C4-2B (cell line): ENCODE data around the gene WDR93.
A peak's percentile ranks its signal among the peaks of the same experiment; 100 is the strongest.

Experiments used
- H3K27ac ChIP-seq: fragments of 450-650 bp; 2 replicates; pipeline ENCODE4 v1.5.1; 2017
- ZFX ChIP-seq: fragments of 450-650 bp; IDR thresholded peaks from 2 replicates; pipeline ENCODE4 v1.6.1; 2017
- TF ChIP-seq, protein P1 (sequence below): fragments of 450-650 bp; conservative IDR thresholded peaks from 2 replicates; pipeline ENCODE4 v1.5.1; 2017; ENCODE audit warnings: mild to moderate bottlenecking

Gene WDR93

DNA sequence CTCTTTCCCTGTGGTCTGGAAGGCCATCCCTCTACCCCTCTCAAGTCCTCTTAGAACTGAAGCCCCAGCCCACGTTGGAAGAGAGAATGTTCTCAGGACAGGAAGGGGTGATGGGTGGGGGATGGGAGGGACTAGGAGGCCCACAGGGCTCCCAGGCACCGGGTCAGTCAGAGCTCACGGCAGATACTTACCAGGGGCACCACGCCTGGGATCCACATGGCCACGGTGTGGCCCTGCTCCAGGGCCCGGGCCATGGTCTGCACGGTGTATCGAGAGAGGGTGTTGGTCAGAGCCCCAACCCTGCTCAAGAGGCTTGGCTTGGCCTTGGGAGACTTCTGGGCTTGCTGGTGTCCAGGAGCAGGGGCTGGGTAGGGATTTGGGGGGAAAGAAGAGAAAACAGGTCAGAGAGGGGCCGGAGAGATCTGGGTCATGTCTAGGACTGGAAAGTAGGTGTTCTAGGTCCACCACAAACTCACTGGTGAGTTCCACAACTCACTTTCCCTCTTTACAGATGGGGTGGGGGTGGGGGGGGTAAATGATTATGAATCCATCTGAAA lies 21.2 kb upstream of the WDR93 start:
- H3K27ac ChIP-seq = no peak overlapping the region

DNA sequence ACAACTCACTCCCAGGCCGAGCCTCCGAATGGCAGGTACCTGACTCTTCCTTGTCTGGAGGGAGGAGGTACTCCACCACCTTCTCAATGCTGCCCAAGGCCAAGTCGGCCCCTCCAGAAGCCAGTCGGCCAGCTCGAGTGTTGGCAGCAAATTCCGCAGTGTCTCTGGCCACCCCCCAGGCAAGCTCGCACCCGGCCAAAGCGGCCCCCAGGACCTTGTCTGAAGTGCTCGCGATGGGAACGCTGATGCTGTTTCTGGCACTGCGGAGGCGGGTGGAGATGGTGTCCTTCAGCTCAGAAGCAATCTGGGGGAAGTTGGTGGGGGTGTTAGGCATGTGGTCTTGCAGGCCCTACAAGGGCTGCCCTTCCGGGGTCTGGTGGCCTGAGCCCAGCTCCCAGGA lies 20.7 kb upstream of the WDR93 start:
- no peak for TF ChIP-seq ZFX
- no peak overlapping the region for H3K27ac ChIP-seq

More for the DNA sequence above, 21.2 kb upstream of the WDR93 start:
- no peak for TF ChIP-seq ZFX
- TF ChIP-seq, protein P1, sequence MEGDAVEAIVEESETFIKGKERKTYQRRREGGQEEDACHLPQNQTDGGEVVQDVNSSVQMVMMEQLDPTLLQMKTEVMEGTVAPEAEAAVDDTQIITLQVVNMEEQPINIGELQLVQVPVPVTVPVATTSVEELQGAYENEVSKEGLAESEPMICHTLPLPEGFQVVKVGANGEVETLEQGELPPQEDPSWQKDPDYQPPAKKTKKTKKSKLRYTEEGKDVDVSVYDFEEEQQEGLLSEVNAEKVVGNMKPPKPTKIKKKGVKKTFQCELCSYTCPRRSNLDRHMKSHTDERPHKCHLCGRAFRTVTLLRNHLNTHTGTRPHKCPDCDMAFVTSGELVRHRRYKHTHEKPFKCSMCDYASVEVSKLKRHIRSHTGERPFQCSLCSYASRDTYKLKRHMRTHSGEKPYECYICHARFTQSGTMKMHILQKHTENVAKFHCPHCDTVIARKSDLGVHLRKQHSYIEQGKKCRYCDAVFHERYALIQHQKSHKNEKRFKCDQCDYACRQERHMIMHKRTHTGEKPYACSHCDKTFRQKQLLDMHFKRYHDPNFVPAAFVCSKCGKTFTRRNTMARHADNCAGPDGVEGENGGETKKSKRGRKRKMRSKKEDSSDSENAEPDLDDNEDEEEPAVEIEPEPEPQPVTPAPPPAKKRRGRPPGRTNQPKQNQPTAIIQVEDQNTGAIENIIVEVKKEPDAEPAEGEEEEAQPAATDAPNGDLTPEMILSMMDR = no peak

DNA sequence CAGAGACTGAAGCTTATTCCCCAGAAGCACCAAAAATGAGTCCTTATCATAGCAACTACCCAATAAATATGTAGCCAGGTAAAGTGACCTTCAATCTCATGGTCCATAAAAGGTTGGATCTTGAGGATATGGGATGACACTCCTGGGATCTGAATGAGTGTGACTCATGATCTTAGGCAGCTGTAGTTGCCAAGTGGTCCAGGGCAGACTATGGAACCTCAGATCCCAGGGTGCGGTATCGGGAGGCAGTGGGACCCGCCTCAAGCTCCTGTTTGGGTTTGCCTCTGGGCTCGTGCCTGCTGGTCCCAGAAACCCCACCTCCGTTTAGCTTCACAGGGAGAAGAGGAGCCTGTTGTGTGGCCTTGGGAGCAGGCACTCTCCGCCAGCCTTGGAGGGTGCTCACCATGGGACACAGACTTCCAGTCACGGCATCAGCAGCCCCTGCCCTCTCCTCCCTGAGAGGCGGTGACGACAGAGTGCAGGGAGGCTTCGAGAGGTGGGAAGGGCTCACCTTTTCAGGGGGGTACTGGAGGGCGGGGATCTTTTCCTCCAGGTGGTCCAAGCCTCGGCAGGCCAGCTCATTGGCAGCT lies 19.5 kb upstream of the WDR93 start:
- no peak overlapping the region for H3K27ac ChIP-seq
- TF ChIP-seq, protein P1 = no peak
- TF ChIP-seq ZFX = no peak

DNA sequence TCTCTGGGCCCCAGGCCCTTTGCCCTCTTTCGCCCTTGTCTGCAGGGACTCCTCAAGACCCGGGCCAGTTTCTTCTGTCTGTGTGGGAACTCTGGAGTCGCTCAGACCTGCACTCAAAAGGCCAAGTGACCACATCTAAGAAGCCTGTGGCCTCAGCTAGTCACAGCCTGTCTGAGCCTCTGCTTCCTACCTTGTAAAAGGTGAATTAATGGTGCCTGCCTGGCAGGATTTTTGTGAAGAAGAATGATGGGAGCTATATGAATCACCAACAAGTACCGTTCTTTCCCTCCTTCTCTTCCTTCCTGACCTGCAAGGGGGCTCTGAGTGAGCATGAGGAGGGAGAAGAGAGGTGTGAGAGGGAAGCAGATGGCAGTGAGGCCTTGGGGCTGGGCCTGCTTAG lies 18.9 kb upstream of the WDR93 start:
- TF ChIP-seq, protein P1 = no peak
- no peak for TF ChIP-seq ZFX
- H3K27ac ChIP-seq = no peak overlapping the region

DNA sequence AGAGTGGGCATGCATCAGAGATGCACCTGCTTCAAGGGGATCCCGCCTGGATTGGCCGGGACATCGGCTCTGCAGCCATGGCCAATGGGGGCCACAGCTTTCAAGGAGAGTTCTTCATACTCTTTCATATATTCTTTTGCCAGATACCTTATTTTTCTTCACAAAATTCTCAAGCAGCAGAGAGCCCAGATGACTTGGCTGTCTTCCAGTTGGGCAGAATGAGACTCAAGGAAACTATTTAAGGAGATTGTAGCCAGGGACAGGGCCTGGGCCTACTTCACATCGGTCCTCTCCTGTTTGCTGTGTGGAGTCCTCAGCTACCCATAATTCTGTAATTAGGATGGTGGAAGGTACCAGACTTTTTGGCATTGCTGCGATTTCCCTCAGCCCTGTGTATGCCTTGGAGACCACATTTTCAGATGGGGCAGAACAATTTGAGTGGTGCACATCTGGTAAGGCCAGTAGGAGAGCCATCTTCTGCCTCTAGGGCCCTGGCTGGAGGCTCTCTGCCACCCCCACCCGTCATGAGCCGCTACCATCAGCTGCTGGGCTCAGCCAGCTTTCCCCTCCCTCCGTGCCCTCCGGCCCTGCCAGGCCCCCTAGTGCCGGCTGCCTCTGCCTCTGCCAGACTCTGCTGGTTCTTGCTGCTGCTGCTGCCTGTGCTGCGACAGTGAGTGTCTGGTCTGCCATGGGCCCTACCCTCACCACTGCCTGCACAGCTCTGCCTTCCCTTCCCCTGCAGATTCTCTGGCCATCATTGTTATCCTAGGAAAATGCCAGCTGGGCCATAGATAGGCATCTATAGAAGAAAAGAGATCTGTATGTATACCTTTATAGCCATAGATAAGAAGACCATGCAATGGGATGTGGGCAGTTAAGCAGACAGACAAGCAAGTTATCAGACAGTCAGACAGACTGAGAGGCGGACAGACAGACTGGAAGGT lies 18.1 kb upstream of the WDR93 start:
- TF ChIP-seq, protein P1 = no peak
- TF ChIP-seq ZFX = no peak

DNA sequence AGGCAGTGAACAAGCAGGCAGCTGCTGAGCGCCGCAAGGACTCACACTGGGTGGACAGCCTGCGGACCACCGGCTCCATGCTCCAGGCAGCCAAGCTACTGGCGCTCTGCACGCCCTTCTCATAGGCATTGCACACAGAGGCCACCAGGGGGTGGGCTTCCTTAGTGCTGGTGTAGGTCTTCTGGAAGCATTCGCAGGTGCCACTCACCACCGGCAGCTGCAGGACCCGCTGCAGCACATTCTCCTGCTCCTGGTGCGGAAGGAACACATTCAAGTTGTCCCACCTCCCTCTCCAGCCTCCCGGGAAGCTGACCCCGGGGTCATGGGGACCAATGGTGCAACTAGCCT lies 17.5 kb upstream of the WDR93 start:
- TF ChIP-seq ZFX = no peak
- TF ChIP-seq, protein P1 = peak; percentile 59
- H3K27ac ChIP-seq = no peak overlapping the region

More for the DNA sequence above, 18.1 kb upstream of the WDR93 start:
- no peak overlapping the region for H3K27ac ChIP-seq

DNA sequence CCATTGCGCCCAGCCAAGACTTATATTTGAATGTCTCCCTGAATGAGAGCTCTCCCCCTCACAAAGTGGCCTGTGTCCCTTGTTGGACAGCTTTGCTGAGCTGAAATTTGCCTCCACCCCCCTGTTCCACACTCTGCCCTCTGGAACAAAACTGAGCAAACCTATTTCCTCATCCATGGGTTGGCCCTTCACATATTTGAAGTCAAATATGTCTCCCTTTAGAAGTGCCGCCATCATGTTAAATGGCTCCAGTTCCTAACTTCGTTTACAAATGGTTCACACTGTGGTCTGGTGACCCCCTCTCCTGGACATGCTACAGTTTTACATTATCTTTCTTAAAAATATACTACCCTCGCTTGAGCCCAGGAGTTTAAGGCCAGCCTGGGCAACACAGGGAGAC lies 16.1 kb upstream of the WDR93 start:
- H3K27ac ChIP-seq = no peak overlapping the region
- TF ChIP-seq ZFX = no peak
- TF ChIP-seq, protein P1 = no peak
